Renal cortical epithelial cell (primary cell): ENCODE results near the gene TFEB. TPM values are rescaled to one million over a fixed set of nuclear protein-coding genes. Genes with fewer than 3 reads are reported as not detected.
"Not testable (repeated sequence)": the region's sequence is repeated elsewhere in the genome, so short reads cannot be mapped to it uniquely, and the experiment has no call there.

ENCODE experiments used
- DNase-seq: peaks from one replicate; pipeline ENCODE4 v3.0.0-alpha.2; 2011; ENCODE audit warnings: low read depth
- total RNA-seq: library from RNA; depleted of rRNA; stranded (reverse); fragments of >200 nt; gene quantifications from 2 replicates; pipeline ENCODE4 v1.2.3, GENCODE V29; 2014

TFEB gene
- total RNA-seq, 1 donor from 2014 or later, result 14.7 TPM

DNA sequence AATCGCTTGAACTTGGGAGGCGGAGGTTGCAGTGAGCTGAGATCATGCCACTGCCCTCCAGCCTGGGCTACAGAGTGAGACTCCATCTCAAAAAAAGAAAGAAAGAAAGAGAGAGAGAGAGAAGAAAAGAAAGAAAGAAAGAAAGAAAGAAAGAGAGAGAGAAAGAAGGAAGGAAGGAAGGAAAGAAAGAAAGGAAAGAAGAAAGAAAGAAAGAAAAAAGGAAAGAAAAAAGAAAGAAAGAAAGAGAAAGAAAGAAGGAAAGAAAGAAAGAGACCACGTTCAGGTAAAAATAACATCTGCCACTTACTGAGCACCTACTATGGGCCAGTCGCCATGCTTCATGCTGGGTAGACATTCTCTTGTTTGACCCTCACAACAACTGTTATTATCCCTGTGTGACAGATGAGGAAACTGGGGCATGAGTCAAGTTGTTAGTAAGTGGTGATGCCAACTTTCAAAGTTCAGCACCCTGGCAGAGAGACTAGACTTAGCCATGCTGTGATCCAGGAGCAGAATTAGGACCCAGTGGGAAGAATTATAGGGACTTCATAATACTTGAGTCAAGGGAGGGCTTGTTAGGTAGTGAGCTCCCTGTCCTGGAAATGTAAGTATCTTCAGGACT lies 30.7 kb upstream of the TFEB start:
- DNase-seq, result not testable (repeated sequence)

GRCh38 chr6:41763470-41763869 lies 28.1 kb upstream of the TFEB start:
- DNase-seq, result no peak

- no peak for DNase-seq
Observed at GRCh38 chr6:41759905-41760579, 24.6 kb upstream of the TFEB start.

DNA sequence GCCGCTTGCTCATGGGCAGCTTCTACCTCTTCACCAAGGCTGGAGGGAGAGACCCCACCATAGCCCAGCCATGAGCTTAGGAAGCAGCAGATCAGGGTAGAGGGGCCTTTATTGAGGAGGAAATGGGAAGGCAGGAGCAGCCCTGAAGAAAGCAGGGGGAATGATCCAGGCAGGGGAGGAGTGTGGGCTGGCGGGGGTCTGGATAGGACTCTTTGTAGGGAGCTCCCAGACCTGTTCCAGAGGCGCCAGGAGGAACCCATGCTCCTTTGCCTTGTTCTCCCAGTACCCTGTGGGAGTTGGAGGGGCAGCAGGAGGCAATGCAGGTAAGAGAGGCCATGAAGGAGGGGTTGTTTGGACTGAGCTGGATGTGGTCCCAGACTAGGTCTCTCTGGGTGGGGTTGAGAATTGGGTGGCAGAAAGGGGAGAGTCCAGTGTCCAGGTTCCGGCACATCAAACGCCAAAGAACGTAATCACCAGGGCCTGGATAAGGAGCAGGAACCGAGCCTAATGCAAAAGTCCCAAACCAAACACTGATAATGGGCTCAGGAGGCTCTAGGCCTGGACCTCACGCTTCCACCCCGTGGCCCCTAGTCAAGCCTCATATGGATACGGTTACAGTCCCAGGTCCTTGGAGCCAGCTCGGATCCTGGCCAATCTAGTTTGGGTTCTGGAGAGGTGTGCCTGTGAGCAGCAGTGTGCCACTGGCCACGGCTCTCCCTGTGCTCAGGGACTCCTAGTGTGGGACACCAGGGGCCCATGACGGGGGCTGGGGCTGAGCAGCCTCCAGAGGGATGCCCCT lies 23.9 kb upstream of the TFEB start:
- DNase-seq, result no peak

DNA sequence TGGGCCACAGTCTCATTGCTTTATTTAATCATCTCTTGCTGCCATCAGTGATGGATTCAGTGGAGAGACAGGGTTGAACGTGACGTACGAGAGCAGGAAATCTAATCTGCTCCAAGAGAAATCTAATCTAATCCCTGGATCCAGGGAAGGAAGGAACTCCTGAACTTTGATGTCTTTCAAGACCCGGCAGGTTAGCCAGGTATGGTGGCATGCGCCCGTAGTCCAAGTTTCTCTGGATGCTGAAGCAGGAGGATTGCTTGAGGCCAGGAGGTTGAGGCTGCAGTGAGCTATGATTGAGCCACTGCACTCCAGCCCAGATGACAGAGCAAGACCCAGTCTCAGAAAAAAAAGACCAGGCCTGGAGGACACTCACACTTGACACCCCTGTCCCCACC lies 23.2 kb upstream of the TFEB start:
- DNase-seq, result no peak

GRCh38 chr6:41757931-41758640 lies 22.7 kb upstream of the TFEB start:
- DNase-seq, result peak; percentile 28

DNA sequence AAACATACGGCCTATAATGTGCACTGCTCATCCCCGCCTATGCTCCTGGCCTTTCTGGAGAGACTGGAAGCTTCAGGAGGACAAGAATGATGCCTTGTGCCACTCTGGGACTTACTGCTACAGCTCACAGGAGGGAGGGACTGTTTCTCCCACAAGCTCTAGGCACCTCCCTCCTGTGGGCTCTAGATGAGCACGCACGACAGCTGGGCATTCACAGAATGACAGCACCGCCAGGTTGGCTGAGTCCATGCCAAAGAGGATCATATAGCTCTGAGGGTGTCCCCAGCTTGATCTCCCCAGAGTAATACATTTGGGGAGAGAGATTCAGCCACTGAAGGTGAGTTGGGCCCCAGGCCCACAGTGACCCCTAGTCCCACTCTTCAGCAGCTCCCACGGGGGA lies 21.9 kb upstream of the TFEB start:
- DNase-seq, result no peak

GRCh38 chr6:41756354-41756753 lies 20.9 kb upstream of the TFEB start:
- no peak for DNase-seq

- no peak for DNase-seq
Observed at GRCh38 chr6:41755895-41756294, 20.5 kb upstream of the TFEB start.

DNA sequence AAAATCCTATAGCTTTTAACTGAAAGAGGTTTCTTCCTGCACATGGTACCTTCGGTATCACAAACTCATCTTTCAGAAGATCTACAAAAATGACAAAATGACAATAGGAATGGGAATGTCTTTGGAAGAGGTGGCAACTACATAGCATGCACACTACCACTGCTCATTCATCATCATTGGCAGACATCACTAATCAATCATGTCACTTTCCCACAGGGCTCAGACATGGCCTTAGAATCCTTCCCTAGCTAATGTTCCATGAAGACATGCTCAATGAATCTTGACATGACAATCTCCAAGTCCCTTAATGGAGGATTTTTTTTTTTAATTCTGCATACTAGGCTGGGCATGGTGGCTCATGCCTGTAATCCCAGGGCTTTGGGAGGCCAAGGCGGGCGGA lies 15.0 kb upstream of the TFEB start:
- DNase-seq, result no peak

- DNase-seq, result no peak
Observed at GRCh38 chr6:41748542-41748941, 13.1 kb upstream of the TFEB start.

DNA sequence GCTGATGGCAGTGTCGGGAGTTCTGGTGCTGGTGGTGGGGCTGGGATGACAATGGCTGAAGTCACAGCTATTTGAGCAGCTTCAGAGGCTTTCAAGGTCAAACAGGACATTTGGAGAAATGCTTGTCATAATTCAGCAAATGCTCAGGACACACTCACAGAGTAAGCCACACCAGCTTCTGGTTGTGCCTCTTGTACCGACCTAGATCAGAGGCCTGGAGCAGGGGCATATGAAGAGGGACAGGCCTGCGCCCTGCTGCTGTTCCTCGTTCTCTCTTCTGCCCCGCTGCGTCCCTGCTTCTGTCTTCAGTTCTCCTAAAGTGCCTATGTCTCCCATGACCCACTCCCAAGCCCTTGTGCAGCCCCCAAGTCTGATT lies 12.7 kb upstream of the TFEB start:
- no peak for DNase-seq

GRCh38 chr6:41747256-41748101 lies 12.1 kb upstream of the TFEB start, which contains the start of gene PGC:
Gene PGC, minus strand, starts transcription at chr6:41747397. Its CDS starts 63 bp downstream, at chr6:41747334.
- no peak for DNase-seq

DNA sequence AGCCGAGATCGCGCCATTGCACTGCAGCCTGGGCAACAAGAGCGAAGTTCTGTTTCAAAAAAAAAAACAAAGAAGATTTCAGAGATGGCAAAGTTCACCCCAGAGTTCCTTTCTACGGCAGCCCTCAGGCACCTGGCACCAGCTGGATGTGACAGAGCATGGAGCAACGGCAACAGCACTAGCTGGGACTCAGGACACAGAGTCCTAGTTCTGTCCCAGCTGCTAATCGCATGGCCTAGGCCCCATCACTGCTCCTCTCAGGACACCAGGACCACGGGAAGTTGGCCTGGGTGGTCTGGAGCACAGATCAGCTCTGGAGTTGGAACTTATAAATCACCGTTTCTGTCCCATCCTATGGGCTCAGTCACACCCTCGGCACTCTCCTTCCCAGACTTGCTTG lies 10.7 kb upstream of the TFEB start:
- DNase-seq, result no peak

DNA sequence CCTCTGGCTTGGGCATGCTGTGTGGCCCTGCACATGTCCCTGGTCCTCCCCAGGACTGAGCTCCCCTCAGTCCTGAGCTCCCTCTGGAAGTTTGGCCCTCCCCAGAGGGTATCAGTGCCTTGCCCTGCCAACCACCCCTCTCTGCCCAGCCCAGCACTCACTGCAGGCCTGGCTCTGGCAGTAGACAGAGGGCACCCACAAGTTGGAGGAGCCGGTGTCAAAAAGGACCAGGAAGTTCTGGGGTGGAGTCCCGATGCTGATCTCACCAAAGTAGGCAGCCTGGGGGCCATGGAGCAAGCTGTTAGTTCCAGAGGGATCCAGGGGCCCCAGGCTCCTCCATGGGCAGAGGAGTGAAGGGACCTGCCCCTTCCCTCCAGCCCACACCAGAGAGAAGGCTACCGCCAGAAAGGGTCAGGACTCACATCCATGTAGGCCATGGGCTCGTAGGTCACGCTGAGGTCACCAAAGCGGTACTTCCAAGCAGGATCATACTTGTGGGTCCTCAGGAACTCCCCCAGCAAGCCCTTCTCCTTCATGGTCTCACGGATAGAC lies 8.9 kb upstream of the TFEB start:
- no peak for DNase-seq

GRCh38 chr6:41743406-41744235 lies 8.2 kb upstream of the TFEB start:
- no peak for DNase-seq

DNA sequence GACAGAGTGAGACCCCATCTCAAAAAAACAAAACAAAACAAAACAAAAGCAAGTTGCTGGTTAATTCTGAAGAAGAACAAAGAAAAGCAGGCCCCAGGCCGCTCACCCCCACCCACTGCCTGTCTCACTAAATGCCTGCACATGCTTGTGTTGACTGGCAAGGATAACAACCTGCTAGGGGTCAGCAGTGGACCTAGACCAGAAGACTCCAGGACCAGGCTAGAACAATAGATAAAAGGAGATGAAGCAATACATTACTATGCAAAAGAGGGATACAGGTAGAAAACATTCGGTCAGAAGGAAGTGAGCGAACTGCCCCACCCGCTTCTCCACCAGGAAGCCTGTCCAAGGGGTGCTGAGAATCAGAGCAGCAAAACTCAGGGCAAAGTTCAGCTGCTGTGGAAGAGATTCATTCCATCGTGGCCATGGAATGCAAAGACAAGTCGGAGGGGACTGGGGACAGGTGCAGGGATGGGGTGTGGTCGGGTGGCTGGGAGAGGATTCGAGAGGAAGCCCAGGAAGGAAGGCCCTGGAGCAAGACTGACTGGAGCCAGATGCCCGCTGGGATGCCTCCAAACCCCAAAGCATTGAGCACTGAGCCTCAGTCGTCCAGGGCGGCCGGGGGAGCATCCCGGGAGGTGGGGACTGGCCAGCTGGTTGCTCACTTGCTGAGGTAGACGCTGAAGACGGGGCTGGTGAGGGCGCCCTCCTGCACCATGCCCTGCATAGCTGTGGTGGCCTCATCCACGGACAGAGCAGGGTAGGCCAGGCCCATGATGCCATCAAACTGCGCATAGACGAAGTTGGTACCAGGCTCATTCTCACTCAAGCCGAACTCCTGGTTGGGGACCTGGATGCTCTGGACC lies 6.5 kb upstream of the TFEB start:
- peak; percentile 22 for DNase-seq

DNA sequence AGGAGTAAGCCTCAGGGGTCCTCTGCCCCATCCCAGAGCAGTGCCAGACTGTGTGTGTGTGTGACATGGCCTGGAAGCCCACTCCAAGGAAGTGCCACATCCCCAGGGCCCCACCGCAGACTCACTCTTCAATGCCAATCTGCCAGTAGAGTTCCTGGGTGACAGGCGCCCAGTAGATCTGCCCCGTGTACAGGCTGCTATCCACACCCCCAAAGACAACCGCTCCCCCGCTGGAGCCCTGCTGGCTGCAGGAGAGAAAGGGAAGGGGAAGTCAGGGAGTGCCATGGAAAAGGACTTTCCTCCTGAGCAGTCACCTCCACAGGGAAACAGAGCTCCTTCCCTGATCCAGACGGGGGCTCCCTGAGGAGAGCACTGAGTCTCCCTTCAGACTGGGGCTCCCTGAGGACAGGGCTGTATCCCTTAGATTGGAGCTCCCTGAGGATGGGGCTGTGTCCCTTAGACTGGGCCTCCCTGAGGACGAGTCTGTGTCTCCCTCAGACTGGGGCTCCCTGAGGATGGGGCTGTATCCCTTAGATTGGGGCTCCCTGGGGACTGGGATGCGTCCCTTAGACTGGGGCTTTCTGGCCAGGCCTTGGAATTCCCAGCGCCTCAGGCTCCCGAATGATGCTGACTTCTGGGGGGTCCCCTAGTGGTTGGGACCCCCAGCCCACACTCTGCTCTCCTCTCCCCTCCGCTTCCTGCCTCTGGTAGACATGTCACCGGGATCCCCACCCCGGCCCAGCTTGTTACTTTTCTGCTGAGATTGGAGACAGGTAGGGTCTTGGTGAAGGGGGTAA lies 5.2 kb upstream of the TFEB start:
- no peak for DNase-seq
